ENCODE results near the gene LNPEP.

The LNPEP gene

GRCh38 chr5:97009921-97010320, 74.0 kb downstream of the LNPEP start:
- H3K9ac ChIP-seq (ENCODE audit: low read length) = no peak overlapping the region
- H3K4me3 ChIP-seq (ENCODE audit: insufficient read depth, low read length, poor library complexity, severe bottlenecking) = no peak overlapping the region
- no peaks in the 10 kb centered on the region for H3K9me2 ChIP-seq (replicated peaks; ENCODE audit: insufficient read depth, low read length)
- peaks cover 5% of the 10 kb centered on the region; the same call in 1 of the 2 replicates for H3K79me2 ChIP-seq (ENCODE audit: insufficient read depth, low read length)
- H3K27ac ChIP-seq (ENCODE audit: low read depth, low read length) = peak overlapping the region; percentile 87
- TF ChIP-seq EZH2phosphoT487 (conservative IDR thresholded peaks at IDR 0.05; ENCODE audit: low read length) = no peak
- TF ChIP-seq CTCF (IDR thresholded peaks at IDR 0.05; ENCODE audit: insufficient read depth, low read length, poor library complexity, severe bottlenecking) = no peak
- peaks cover 77% of the 10 kb centered on the region for H3K36me3 ChIP-seq (ENCODE audit: low read length)
- no peak overlapping the region for H2AFZ ChIP-seq (ENCODE audit: low read depth, low read length, severe bottlenecking)
- no peaks in the 10 kb centered on the region for H4K20me1 ChIP-seq (ENCODE audit: low read depth, low read length)
- H3K9me3 ChIP-seq (ENCODE audit: insufficient read depth, low read length) = no peaks in the 10 kb centered on the region
- H3F3A ChIP-seq (ENCODE audit: insufficient read depth) = peaks cover 59% of the 10 kb centered on the region
- no peaks in the 10 kb centered on the region for H3K27me3 ChIP-seq (ENCODE audit: low read length)
- H3K4me2 ChIP-seq (ENCODE audit: low read depth, low read length, poor library complexity, severe bottlenecking) = peak overlapping the region; percentile 63

GRCh38 chr5:97010606-97011005, 74.7 kb downstream of the LNPEP start:
- Histone ChIP-seq H3K27me3 (ENCODE audit: low read length) (no peaks in the 10 kb centered on the region), H3K9ac (ENCODE audit: low read length) (no peak overlapping the region), H3K79me2 (ENCODE audit: insufficient read depth, low read length) (peaks cover 5% of the 10 kb centered on the region; the same call in 1 of the 2 replicates), H3K4me2 (ENCODE audit: low read depth, low read length, poor library complexity, severe bottlenecking) (no peak overlapping the region), H3F3A (ENCODE audit: insufficient read depth) (peaks cover 60% of the 10 kb centered on the region), H3K4me3 (ENCODE audit: insufficient read depth, low read length, poor library complexity, severe bottlenecking) (no peak overlapping the region), H3K9me2 (replicated peaks; ENCODE audit: insufficient read depth, low read length) (no peaks in the 10 kb centered on the region), H3K27ac (ENCODE audit: low read depth, low read length) (peak overlapping the region; percentile 87; the same call in 1 of the 2 replicates), H3K9me3 (ENCODE audit: insufficient read depth, low read length) (no peaks in the 10 kb centered on the region), H2AFZ (ENCODE audit: low read depth, low read length, severe bottlenecking) (no peak overlapping the region), H3K36me3 (ENCODE audit: low read length) (peaks cover 78% of the 10 kb centered on the region), H4K20me1 (ENCODE audit: low read depth, low read length) (no peaks in the 10 kb centered on the region)
- TF ChIP-seq EZH2phosphoT487 (conservative IDR thresholded peaks at IDR 0.05; ENCODE audit: low read length) (no peak), CTCF (IDR thresholded peaks at IDR 0.05; ENCODE audit: insufficient read depth, low read length, poor library complexity, severe bottlenecking) (no peak)

- Histone ChIP-seq H3K27me3 (ENCODE audit: low read length) (no peaks in the 10 kb centered on the region), H3K4me3 (ENCODE audit: insufficient read depth, low read length, poor library complexity, severe bottlenecking) (no peak overlapping the region)
Measured at GRCh38 chr5:97011567-97011966, 75.7 kb downstream of the LNPEP start.

More at GRCh38 chr5:97011567-97011966, 75.7 kb downstream of the LNPEP start:
- H3K36me3 ChIP-seq (ENCODE audit: low read length) = peaks cover 78% of the 10 kb centered on the region
- peaks cover 13% of the 10 kb centered on the region for H3K79me2 ChIP-seq (ENCODE audit: insufficient read depth, low read length)
- H4K20me1 ChIP-seq (ENCODE audit: low read depth, low read length) = no peaks in the 10 kb centered on the region
- no peak overlapping the region for H3K4me2 ChIP-seq (ENCODE audit: low read depth, low read length, poor library complexity, severe bottlenecking)
- no peak for TF ChIP-seq CTCF (IDR thresholded peaks at IDR 0.05; ENCODE audit: insufficient read depth, low read length, poor library complexity, severe bottlenecking)
- no peak for TF ChIP-seq EZH2phosphoT487 (conservative IDR thresholded peaks at IDR 0.05; ENCODE audit: low read length)
- no peak overlapping the region for H2AFZ ChIP-seq (ENCODE audit: low read depth, low read length, severe bottlenecking)
- H3F3A ChIP-seq (ENCODE audit: insufficient read depth) = peaks cover 59% of the 10 kb centered on the region
- no peaks in the 10 kb centered on the region for H3K9me2 ChIP-seq (replicated peaks; ENCODE audit: insufficient read depth, low read length)
- no peaks in the 10 kb centered on the region for H3K9me3 ChIP-seq (ENCODE audit: insufficient read depth, low read length)
- no peak overlapping the region for H3K9ac ChIP-seq (ENCODE audit: low read length)
- H3K27ac ChIP-seq (ENCODE audit: low read depth, low read length) = no peak overlapping the region

All from SU-DHL-6 (cell line).